ENCODE measurements around the gene SMCP.

SMCP gene

GRCh38 chr1:152888126-152888525 is 10.0 kb downstream of the SMCP start:
- no peak for DNase-seq

- DNase-seq, result no peak
Measured at GRCh38 chr1:152899027-152899426, 20.9 kb downstream of the SMCP start.

GRCh38 chr1:152899883-152900282 is 21.8 kb downstream of the SMCP start:
- DNase-seq, result no peak

- no peak for DNase-seq
Measured at GRCh38 chr1:152901631-152902030, 23.5 kb downstream of the SMCP start.

GRCh38 chr1:152902636-152903035 is 24.5 kb downstream of the SMCP start:
- no peak for DNase-seq

- no peak for DNase-seq
Measured at GRCh38 chr1:152904688-152905440, 26.7 kb downstream of the SMCP start.

- DNase-seq, result no peak
Measured at GRCh38 chr1:152906023-152906565, 28.0 kb downstream of the SMCP start.

- no peak for DNase-seq
Measured at GRCh38 chr1:152907686-152908601, 29.8 kb downstream of the SMCP start, which contains the start of gene IVL. IVL (plus strand) TSS chr1:152908546; CDS start chr1:152909798, 1,252 bp downstream.

GRCh38 chr1:152909206-152909605 is 31.1 kb downstream of the SMCP start:
- DNase-seq, result no peak

GRCh38 chr1:152912471-152912870 is 34.3 kb downstream of the SMCP start:
- DNase-seq, result no peak

- no peak for DNase-seq
Measured at GRCh38 chr1:152912900-152913299, 34.8 kb downstream of the SMCP start.

GRCh38 chr1:152917794-152918193 is 39.7 kb downstream of the SMCP start:
- no peak for DNase-seq

- DNase-seq, result no peak
Measured at GRCh38 chr1:152919071-152919470, 40.9 kb downstream of the SMCP start.

GRCh38 chr1:152924191-152924590 is 46.1 kb downstream of the SMCP start:
- DNase-seq, result no peak

GRCh38 chr1:152926091-152926490 is 48.0 kb downstream of the SMCP start:
- DNase-seq, result no peak

GRCh38 chr1:152928671-152929070 is 50.5 kb downstream of the SMCP start:
- no peak for DNase-seq

GRCh38 chr1:152932170-152932811 is 54.2 kb downstream of the SMCP start:
- DNase-seq, result no peak

GRCh38 chr1:152933196-152933595 is 55.1 kb downstream of the SMCP start:
- DNase-seq, result no peak
